Upper lobe of left lung (tissue), 6 donors: ENCODE results near the gene DENND2D. TPM values are rescaled to one million over a fixed set of nuclear protein-coding genes. Genes with fewer than 3 reads are reported as not detected.

Experiments used
- ATAC-seq, 2 donors: fragments of 200-7000 bp; cut with Tn5 transposase; one replicate each; pipeline ENCODE4 v1.9.1; 2022; ENCODE audit warnings: mild to moderate bottlenecking in 2 of 2, moderate library complexity in 2 of 2; ENCODE audit not compliant: low FRiP score in 2 of 2
- DNase-seq, 2 donors: peaks; one replicate each; pipeline ENCODE4 v3.0.0-alpha.2; 2019 to 2020
- H3K27ac ChIP-seq, 4 donors: fragments of 200-600 bp; sonication (generic); one replicate each; pipeline ENCODE4 v1.5.1; 2016 to 2019
- H3K27me3 ChIP-seq, 4 donors: fragments of 200-600 bp; sonication (generic); one replicate each; pipeline ENCODE4 v1.5.1; 2017 to 2019
- H3K36me3 ChIP-seq, 4 donors: fragments of 200-600 bp; sonication (generic); one replicate each; pipeline ENCODE4 v1.5.1; 2016 to 2019
- H3K4me1 ChIP-seq, 4 donors: fragments of 200-600 bp; sonication (generic); one replicate each; pipeline ENCODE4 v1.5.1; 2018 to 2019
- H3K4me3 ChIP-seq, 4 donors: fragments of 200-600 bp; sonication (generic); one replicate each; pipeline ENCODE4 v1.5.1; 2017 to 2019; ENCODE audit warnings: mild to moderate bottlenecking in 2 of 4, moderate library complexity in 1 of 4
- H3K9me3 ChIP-seq, 4 donors: fragments of 200-600 bp; sonication (generic); one replicate each; pipeline ENCODE4 v1.5.1; 2018 to 2019
- CTCF ChIP-seq, 6 experiments: fragments of 450-650 bp in 4 of 6; fragments of 200-600 bp in 2 of 6; sonication (generic) in 2 of 6; IDR thresholded peaks; one replicate each; pipeline ENCODE4 v1.5.1; 2016 to 2019; ENCODE audit warnings: antibody characterized with exemption in 6 of 6
- EP300 ChIP-seq, 4 donors: sonication (generic); formaldehyde crosslinking; IDR thresholded peaks; one replicate each; pipeline ENCODE4 v1.5.1; 2017; ENCODE audit warnings: antibody characterized with exemption in 4 of 4, control low read depth in 2 of 4
- POLR2A ChIP-seq, 4 donors: fragments of 450-650 bp; IDR thresholded peaks; one replicate each; pipeline ENCODE4 v1.5.1; 2016 to 2017; ENCODE audit warnings: antibody characterized with exemption in 4 of 4, mild to moderate bottlenecking in 2 of 4
- POLR2AphosphoS5 ChIP-seq, 2 donors: sonication (generic); formaldehyde crosslinking; IDR thresholded peaks; one replicate each; pipeline ENCODE4 v1.5.1; 2017; ENCODE audit warnings: antibody characterized with exemption in 2 of 2
- WGBS, 2 donors: methylation state at CpG; one replicate each; pipeline ENCODE4 v1.1.5; 2017 to 2018; 5-methylcytosine and 5-hydroxymethylcytosine counted together
- total RNA-seq, 6 donors: library from RNA; depleted of rRNA in 4 of 6; stranded (reverse); fragments of >200 nt in 4 of 6; gene quantifications; one replicate each; pipeline versions ENCODE4 v1.1.0 to v1.2.1, GENCODE V29; 2016 to 2021
- donor health status: DM: no; HTN: no; CAD: no; lungs with moderate emphysema.
- donor health status: DM: no; HTN: yes; CAD: no; lungs with severe emphysema.

Gene DENND2D
- total RNA-seq, 6 donors from 2014 or later, result 44.4 to 154 (median 64.8) TPM

GRCh38 chr1:111192658-111193519, 7.6 kb downstream of the DENND2D start:
- no peaks in the 10 kb centered on the region for H3K9me3 ChIP-seq
- H3K27ac ChIP-seq, result peak overlapping the region; percentile 73 to 84 (median 82)
- peak overlapping the region in 1 of 4 donors; percentile 13 for H3K4me3 ChIP-seq
- 22 to 31% methylated on average over 10 of the region's 10 CpGs for WGBS, 2 donors
- H3K27me3 ChIP-seq, result no peaks in the 10 kb centered on the region
- peak in 3 of 4 donors; percentile 11 to 56 (median 33) for TF ChIP-seq EP300 (IDR thresholded peaks at IDR 0.05)
- peak in 1 of 2 donors; percentile 13 for TF ChIP-seq POLR2AphosphoS5 (IDR thresholded peaks at IDR 0.05)
- no peak for TF ChIP-seq POLR2A (IDR thresholded peaks at IDR 0.05)
- TF ChIP-seq CTCF (IDR thresholded peaks at IDR 0.05), result no peak
- DNase-seq, result peak in 1 of 2 donors; percentile 67
- H3K4me1 ChIP-seq, result peaks cover 41 to 72% (median 60%) of the 10 kb centered on the region in 4 donors
- peak in 1 of 2 donors; percentile 44 for ATAC-seq
- peaks cover 5 to 48% (median 26%) of the 10 kb centered on the region in 4 donors for H3K36me3 ChIP-seq

- no peaks in the 10 kb centered on the region for H3K27me3 ChIP-seq
- no peaks in the 10 kb centered on the region for H3K9me3 ChIP-seq
- peaks cover 13 to 49% (median 30%) of the 10 kb centered on the region in 4 donors for H3K36me3 ChIP-seq
- H3K4me1 ChIP-seq, result peaks cover 41 to 66% (median 57%) of the 10 kb centered on the region in 4 donors
- no peak overlapping the region for H3K4me3 ChIP-seq
- H3K27ac ChIP-seq, result peak overlapping the region; percentile 73 to 84 (median 82)
- no peak for DNase-seq
- TF ChIP-seq EP300 (IDR thresholded peaks at IDR 0.05) (no peak), POLR2AphosphoS5 (IDR thresholded peaks at IDR 0.05) (no peak), CTCF (IDR thresholded peaks at IDR 0.05) (no peak), POLR2A (IDR thresholded peaks at IDR 0.05) (no peak)
- no peak for ATAC-seq
- WGBS, 2 donors, result 94 to 98% methylated on average over 5 of the region's 5 CpGs
Measured at GRCh38 chr1:111192074-111192473, 8.4 kb downstream of the DENND2D start.

- ATAC-seq (no peak), DNase-seq (no peak)
- TF ChIP-seq CTCF (IDR thresholded peaks at IDR 0.05) (no peak), POLR2A (IDR thresholded peaks at IDR 0.05) (no peak), POLR2AphosphoS5 (IDR thresholded peaks at IDR 0.05) (no peak), EP300 (IDR thresholded peaks at IDR 0.05) (no peak)
- Histone ChIP-seq H3K27ac (peak overlapping the region; percentile 47 to 84 (median 82)), H3K36me3 (peaks cover 15 to 49% (median 33%) of the 10 kb centered on the region in 4 donors), H3K27me3 (no peaks in the 10 kb centered on the region), H3K4me3 (no peak overlapping the region), H3K9me3 (no peaks in the 10 kb centered on the region), H3K4me1 (peaks cover 41 to 60% (median 53%) of the 10 kb centered on the region in 4 donors)
- WGBS, 2 donors, result 43 to 75% methylated on average over 2 to 3 of the region's 3 CpGs
Measured at GRCh38 chr1:111191496-111191895, 8.9 kb downstream of the DENND2D start.

- Histone ChIP-seq H3K4me1 (peaks cover 41 to 56% (median 50%) of the 10 kb centered on the region in 4 donors), H3K36me3 (peaks cover 15 to 51% (median 35%) of the 10 kb centered on the region in 4 donors), H3K27me3 (no peaks in the 10 kb centered on the region), H3K27ac (peak overlapping the region in 3 of 4 donors; percentile 47 to 84 (median 79)), H3K9me3 (no peaks in the 10 kb centered on the region), H3K4me3 (no peak overlapping the region)
- peak in 1 of 2 donors; percentile 57 for ATAC-seq
- TF ChIP-seq EP300 (IDR thresholded peaks at IDR 0.05) (peak in 1 of 4 donors; percentile 51), POLR2AphosphoS5 (IDR thresholded peaks at IDR 0.05) (peak in 1 of 2 donors; percentile 48), POLR2A (IDR thresholded peaks at IDR 0.05) (no peak), CTCF (IDR thresholded peaks at IDR 0.05) (no peak)
- WGBS, 2 donors, result 60 to 64% methylated on average over 2 of the region's 2 CpGs
- no peak for DNase-seq
Measured at GRCh38 chr1:111190931-111191451, 9.5 kb downstream of the DENND2D start.
